8988T (cell line): ENCODE data around the gene MYH16.
"Not testable (repeated sequence)": the region's sequence is repeated elsewhere in the genome, so short reads cannot be mapped to it uniquely, and the experiment has no call there.

Source experiments
- DNase-seq: peaks from one replicate; pipeline ENCODE4 v3.0.0; 2011

MYH16 gene

DNA sequence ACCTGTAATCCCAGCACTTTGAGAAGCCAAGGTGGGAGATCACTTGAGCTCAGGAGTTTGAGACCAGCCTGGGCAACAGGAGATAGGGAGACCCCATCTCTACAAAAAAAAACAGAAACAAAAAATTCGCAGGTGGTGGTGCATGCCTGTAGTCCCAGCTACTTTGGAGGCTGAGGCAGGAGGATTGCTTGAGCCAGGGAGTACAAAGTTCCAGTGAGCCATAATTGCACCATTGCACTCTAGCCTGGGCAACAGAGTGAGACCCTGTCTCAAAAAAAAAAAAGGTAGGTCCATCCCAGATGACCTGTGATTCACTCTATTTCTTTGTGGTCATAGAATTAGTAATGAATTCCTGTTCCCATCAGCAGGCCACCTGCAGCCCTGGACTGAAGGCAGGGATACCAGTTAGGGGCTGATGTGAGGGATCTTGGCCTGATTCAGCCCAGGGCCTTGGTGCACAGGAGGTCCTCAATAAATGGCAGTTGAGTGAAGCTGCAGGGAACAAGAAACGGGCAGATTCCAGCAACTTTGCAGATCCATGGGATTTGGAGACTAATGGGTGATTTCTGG, at the start of gene MYH16:
TSS of gene MYH16 (plus strand) at position 364 of the 570 bp plus-strand sequence.
- DNase-seq, result no peak

DNA sequence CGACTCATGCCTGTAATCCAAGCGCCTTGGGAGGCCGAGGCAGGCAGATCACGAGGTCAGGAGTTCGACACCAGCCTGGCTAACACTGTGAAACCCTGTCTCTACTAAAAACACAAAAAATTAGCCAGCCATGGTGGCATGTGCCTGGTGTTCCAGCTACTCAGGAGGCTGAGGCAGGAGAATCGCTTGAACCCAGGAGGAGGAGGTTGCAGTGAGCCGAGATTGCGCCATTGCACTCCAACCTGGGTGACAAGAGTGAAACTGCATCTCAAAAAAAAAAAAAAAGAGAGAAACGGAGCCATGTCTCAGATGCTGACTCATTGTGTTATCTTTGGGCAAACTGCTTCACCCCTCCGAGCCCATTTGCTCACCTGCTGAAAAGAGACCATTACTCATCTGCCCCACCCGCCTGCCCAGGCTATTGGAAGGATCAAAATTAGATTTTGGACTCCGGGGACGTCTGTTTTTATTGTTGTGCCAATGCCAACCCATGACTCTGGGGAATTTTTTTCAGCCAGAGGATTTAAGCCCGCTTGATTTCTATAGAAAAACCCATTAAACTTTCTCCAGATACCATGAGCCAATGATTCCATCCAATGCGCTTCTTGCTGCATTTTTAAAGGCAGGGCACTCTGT, 48.3 kb upstream of the MYH16 start:
- not testable (repeated sequence) for DNase-seq

DNA sequence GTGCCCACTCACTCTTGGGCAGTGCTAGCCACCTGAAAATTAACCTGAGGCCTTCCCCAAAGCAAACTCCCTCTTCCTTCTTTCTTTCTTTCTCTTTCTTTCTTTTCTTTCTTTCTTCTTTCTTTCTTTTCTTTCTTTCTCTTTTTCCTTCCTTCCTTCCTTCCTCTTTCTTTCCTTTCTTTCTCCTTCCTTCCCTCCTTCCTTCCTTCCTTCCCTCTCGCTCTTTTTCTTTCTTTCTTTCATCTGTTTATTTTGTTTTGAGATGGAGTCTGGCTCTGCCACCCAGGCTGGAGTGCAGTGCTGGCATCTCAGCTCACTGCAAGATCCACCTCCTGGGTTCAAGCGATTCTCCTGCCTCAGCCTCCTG, 47.8 kb upstream of the MYH16 start:
- no peak for DNase-seq

DNA sequence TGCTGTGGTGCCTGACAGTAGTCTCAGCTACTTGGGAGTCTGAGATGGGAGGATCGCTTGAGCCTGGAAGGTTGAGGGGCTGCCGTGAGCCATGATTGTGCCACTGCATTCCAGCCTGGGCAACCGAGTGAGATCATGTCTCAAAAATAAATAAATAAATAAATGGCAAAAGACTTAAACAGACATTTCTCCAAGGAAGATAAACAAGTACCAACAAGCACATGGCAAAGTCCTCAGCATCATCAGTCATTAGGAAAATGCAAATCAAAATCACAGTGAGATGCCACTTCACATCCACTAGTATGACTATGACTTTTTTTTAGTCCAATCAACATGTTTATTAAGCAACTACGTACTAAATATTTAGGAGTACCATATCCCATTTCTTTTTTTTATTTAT, 43.4 kb upstream of the MYH16 start:
- DNase-seq, result no peak

DNA sequence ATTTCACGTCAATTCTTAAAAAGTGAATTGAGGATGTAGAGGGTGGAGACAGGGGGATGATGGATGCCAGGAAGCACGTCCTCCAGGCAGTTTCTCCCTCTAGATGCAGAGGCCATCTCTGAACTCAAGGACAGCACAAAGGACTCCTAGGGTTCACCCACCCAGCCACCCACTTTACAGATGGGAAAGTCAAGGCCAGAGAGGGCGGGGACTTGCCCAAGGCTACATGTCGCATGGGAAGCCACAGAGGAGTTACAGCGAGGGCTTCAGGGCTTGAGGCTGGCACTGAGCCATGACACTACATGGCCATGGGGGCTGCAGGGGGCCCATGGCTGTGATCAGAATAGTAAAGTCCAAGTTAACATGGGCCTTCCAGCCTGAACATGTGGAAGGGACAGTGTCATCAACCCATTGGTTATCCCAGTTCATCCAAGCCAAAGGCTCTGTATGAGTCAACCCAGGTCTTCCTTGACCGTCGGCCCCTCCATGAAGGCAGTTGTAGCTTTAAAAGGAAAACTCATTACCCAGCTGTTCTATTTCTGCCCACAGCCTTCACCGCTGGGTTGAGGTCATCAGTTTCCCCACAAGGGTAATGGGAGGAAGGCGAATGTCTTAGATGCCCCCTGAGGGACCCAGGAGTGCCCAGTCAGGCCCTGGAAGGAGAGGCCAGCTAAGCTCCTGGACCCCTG, 40.4 kb upstream of the MYH16 start:
- DNase-seq, result no peak

DNA sequence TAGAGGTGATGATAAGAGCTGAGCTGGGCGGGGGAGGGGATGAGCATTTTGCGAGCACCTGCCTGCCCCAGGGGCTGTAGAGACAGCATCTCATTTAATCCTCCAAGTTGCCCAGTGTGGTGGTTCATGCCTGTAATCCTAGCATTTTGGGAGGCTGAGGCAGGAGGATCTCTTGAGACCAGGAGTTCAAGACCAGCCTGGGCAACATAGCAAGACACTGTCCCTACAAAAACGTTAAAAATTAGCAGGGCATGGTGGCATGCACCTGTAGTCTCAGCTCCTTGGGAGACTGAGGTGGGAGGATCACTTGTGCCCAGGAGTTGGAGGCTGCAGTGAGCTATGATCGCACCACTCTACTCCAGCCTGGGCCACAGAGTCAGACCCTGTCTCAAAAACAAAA, 39.7 kb upstream of the MYH16 start:
- DNase-seq, result not testable (repeated sequence)

DNA sequence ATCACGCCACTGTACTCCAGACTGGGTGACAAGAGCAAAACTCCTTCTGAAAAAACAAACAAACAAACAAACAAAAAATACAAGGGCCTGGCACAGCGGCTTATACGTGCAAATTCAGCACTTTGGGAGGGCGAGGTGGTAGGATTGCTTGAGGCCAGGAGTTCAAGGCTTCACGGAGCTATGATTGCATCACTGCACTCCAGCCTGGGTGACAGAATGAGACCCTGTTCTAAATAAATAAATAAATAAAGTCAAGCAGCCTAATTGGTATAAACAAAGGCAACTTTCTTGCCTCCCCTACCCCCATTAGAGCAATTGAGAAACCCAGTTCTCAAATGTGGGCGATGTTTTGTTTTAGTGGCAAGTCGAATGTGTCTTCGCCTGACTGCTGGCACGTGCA, 38.5 kb upstream of the MYH16 start:
- no peak for DNase-seq

DNA sequence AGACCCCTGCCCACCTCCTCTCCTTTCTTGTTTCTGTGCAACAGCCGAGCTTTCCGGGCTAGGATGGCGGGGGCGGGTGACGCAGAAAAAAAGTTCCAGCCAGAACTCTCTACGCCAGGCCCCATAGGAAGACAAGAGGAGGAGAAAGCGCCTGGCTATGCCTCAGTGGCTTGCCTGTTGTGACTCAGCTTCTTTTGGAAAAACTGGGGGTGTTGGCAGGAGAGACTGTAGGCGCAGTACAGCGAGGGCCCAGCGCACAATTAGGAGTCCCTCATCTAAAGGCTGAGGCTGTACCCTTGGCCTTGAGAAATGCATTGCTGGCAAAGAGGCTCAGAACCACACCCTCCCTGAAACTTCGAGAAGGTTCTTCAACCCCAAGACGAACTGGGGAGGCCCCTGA, 36.7 kb upstream of the MYH16 start:
- DNase-seq, result no peak

DNA sequence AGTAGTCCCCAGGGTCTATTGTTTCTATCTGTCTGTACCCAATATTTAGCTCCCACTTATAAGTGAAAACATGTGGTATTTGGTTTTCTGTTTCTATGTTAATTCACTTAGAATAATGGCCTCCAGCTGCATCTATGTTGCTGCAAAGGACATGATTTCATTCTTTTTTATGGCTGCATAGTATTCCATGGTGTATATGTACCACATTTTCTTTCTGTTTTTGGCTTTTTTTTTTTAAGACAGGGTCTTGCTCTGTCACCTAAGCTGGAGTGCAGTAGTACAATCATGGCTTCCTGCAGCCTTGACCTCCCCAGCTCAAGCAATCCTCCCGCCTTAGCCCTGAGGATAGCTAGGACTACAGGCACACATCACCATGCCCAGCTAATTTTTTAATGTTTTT, 34.8 kb upstream of the MYH16 start:
- not testable (repeated sequence) for DNase-seq

DNA sequence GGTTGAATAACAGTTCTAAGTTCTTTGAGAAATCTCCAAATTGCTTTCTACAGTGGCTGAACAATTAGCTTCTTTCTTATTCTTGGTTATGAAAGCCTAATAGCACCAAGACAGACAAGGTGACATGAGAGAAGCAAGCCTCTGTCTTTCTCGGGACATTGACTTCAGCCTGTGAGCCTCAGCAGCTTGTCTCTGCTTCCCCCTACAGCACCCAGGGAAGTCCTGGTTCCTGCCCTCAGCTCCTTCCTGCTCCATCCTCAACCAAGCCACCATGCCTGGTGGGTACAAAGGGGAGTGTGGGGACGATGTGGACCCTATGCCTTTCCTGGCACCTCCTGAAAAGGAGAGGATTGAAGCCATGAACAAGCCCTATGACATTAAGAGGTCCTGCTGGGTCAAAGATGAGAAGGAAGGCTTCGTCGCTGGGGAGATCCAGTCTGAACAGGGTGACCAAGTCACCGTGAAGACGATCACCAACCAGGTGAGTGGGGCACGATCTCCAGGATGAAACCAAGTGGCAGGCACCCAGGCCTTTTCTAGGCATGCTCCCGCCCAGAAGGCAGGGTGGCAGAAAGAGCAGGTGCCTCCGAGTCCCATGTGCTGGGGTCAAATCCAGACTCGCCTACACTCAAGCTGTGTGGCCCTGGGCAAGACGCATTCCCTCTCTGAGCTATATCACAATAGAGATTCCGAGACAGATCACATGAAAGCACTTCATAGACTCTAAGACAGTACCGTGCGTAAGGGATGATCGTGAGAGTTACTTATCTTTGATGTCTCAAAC, 33.9 kb upstream of the MYH16 start:
- no peak for DNase-seq

DNA sequence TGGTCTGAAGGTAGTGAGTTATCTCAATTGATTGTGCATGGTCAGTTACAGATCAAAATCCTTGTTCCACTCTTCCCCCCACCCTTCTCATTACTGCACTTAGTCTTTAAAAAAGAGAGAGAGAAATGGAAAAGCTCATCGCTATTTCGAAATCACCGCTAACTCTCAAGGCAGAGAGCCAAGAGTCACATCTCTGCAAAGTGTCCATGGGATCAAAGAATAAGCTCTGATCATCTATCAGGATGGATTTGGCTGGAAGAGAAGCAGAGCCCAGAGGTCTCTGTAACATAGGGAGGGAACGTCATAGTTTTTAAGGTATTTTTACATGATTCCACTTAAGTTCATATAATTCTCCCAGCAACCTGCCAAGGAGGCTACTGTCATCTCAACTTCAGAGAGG, 30.0 kb upstream of the MYH16 start:
- DNase-seq, result no peak

DNA sequence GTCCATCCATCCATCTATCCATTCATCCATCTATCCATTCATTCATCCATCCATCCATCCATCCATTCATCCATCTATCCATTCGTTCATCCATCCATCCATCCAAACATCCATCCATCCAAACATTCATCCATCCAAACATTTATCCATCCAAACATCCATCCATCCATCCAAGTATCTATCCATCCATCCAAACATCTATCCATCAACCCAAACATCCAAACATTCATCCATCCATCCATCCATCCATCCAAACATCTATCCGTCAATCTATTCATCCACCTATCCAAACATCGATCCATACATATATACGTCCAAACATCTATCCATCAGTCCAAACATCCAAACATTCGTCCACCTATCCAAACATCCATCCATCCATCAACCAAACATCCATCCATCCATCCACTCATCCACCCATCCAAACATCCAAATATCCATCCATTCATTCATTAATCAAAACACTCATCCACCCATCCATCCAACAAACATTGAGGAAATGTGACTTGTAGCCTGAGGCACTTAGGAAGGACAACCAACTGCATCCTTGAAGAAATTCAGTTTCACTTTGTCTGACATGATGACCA, 28.8 kb upstream of the MYH16 start:
- DNase-seq, result no peak

DNA sequence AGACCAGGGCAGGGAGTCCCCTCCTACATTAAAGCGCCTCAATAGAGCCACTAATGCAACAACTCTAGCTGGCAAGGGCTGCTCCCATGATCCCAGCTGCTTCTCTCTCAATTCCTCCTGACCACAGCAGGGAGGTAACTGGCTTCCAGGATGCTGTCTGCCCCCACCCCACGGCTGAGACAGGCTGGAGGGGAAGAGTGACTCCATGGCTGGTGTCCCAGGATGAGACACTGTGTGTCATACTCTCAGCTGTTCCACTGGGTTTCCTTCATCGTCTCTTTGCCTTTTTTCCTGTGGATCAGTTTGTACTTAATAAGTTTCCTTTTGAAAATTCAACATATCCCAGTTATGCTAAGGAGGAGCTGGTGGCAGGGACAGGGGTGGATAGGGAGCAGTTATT, 27.7 kb upstream of the MYH16 start:
- no peak for DNase-seq

DNA sequence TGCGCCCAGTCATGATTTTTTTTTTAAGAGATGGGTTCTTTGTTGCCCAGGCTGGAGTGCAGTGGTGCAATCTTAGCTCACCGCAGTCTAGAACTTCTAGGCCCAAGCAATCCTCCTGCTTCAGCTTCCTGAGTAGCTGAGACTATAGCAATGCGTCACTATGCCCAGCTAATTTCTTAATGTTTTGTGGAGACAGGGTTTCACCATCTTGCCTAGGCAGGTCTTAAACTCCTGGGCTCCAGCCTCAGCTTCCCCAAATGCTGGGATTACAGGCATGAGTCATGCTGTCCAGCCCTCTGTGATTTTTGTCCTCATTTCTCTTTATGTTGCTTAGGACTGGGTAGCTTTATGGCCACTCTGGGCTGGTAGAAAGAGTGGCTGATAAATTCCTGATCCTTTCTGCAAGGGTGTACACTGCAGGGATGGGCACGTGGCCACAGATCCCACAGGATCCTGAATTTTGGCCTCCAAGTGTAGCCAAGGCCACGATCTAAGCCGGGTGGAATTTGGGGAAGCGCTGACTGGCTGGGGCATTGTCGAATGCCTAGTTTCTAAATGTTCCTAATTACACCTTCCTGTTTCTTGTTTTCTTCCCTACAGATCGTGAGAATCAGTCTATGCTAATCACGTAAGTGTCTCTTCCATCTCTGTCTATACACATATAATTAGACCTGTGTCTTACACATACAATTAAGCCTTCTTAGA, 24.1 kb upstream of the MYH16 start:
- DNase-seq, result no peak

DNA sequence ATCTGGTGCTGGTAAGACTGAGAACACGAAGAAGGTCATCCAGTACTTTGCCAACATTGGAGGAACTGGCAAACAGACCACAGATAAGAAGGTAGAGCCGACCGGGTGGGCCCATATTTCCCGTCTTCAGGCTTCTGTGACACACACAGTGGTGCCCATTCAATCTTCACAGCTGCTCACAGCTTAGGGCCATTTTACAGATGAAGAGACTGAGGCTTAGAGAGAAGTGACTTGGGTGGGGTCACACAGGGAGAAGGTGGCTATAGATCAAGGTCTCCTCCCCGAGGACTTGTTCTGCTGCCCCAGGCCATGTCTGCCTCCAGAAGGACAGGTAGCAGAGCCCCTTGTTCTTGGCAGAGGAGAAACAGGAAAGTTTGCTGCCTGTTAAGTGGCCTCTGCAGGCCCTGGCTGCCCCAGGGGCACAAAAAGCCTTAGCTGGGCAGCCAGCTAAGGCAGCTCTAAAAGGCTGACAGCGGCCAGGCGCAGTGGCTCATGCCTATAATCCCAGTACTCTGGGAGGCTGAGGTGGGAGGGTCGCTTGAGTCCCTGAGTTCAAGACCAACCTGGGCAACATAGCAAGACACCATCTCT, 22.6 kb upstream of the MYH16 start:
- no peak for DNase-seq

DNA sequence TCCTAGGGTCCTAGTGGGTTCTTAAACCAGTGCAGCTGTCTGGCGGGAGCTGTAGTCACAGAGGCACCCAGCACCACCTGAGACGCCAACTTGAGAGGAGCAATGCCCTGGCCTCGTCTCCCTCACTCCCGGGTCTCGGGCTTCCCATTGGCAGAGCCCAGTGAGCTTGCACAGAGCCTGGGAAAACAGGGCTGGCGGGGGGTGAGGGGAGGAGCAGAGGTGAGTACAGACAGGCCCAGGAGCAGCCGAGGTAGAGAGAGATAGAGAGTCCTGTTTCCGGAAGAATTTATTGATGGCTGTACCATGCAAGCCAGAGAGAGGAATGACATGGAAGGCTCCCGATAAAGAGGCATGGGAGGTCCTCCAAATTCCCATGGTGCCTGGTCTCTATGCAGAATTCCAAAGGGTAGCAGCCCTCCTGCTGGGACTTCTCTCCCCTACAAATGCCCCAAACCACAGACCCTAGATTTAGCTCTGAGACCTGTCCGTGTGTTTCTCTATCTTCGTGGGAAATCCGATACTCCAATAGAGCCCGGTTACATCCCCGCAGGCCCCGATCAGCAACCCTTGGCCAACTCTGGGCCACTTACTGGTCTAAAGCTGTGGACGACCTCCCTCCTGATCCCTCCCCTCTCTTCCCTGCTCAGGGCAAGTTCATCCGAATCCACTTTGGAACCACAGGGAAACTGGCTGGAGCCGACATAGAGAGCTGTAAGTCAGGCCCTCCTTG, 20.3 kb upstream of the MYH16 start:
- DNase-seq, result no peak

DNA sequence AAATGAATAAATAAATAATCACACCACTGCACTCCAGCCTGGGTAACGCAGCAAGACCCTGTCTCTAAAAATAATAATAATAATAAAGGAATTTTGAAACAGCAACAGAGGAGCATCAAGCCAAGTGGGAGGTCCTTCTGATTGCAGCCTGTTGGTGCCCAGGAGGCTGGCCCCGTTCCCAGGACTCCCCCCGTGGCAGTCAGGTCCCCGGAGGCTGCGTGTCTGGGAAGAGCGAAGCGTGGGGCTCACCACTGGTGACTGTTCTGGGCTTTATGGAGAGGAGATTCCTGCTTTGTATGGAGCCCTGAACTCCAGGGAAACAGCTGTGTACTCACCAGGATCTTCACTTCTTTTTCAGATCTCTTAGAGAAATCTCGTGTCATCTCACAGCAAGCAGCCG, 19.3 kb upstream of the MYH16 start:
- DNase-seq, result no peak

DNA sequence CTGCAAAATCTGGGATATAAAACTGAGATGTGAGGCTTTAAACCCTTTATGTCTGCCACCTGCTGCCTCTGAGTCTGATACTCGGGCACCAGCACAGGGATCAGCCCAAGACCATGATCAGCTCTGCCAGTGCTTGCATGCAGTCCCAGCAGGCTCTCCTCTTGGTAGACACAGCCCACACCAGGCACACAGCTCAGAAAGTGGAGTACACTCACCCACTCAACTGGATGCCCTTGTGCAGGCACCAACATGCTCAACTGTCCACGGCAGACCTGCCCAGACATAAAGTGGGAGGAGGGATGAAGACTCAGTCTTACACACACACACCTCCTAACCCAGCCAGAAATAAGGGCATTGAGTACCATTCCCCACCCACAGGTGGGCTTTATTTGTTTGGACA, 18.2 kb upstream of the MYH16 start:
- DNase-seq, result no peak

DNA sequence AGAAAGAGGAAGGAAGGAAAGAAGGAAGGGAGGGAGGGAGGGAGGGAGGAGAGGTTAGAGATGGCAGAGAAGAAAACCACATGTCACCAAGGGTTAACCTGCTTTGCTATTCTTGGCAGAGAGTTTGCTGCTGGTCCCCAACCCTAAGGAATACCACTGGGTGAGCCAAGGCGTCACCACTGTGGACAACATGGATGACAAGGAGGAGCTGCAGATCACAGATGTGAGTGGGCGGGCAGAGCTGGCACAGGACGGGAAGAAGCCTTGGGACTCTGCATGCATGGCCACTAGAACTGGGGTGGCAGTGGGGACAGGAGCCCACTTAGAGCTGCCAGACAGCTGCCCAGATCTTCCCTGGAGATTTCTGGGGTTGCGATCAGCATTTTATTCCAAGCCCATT, 17.2 kb upstream of the MYH16 start:
- DNase-seq, result no peak

DNA sequence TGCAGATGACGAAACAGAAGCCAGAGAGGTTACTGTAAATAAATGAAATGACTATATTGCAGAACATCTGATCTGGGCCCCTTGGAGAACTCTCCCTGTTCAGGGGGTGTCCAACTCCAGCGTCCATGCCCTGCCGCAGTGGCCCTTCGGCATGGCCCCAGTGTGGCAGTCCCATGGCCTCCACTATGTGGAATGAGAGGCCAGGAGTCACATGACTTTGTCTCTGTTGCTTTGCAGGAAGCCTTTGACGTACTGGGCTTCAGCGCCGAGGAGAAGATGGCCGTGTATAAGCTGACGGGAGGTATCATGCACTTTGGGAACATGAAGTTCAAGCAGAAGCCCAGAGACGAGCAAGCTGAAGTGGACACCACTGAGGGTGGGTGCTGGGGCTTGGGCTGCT, 15.6 kb upstream of the MYH16 start:
- DNase-seq, result no peak

DNA sequence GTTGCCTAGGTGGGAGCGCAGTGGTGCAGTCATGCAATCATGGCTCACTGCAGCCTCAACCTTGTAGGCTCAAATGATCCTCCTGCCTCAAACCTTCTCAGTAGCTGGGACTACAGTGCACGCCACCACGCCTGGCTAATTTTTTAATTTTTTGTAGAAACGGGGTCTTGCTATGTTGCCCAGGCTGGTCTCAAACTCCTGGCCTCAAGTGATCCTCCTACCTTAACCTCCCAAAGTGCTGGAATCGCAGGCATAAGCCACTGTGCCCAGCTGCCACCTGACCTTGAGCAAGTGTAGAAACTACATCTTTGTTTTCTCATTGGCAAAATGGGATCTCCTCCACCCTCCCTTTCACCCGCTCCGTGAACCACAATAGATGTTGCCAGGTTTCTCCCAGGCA, 15.0 kb upstream of the MYH16 start:
- no peak for DNase-seq

DNA sequence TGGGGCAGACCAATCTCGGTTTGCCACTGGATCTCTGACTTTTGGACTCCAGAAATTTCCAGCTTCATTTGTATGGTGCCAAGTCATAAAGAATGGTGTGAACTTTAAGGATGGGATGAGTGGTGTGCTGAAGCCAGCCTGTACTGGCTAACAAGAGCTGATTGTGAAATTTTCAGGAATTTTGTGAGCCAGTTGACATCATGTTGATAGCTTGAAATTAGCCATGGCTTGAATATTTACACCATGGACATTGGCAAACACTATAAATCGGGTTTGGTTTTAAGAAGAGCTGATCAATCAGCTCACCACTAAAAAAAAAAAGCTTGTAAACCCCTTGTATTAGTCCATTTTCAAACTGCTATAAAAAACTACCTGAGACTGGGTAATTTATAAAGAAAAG, 14.1 kb upstream of the MYH16 start:
- DNase-seq, result no peak
